ENCODE results near the gene SPAG4.

SPAG4 gene

GRCh38 chr20:35660122-35660937 lies 44.7 kb downstream of the SPAG4 start:
- DNase-seq: no peak

- no peak for DNase-seq
These were observed 45.4 kb downstream of the SPAG4 start for GRCh38 chr20:35661053-35661452.

DNA sequence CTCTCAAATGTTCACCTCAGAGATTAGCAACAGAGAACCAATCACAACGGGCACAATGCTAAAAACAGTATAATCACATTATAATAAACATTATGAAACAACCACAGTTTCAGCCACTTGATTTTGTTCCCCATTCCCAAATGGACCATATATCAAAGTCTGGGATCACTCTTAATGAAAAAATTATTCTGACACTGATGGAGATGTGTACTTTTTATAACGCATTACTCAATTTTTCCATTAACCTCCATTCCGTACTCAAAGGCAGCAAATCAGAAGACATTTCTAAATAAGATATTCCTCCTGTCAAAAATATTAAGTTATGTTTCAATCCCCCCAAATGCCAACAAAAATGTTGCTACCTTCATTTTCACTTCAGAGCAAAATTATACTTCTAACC lies 46.3 kb downstream of the SPAG4 start:
- DNase-seq: no peak

- no peak for DNase-seq
These were observed 46.9 kb downstream of the SPAG4 start for GRCh38 chr20:35662551-35662950.

GRCh38 chr20:35663516-35664465 lies 48.2 kb downstream of the SPAG4 start:
- DNase-seq: no peak

DNA sequence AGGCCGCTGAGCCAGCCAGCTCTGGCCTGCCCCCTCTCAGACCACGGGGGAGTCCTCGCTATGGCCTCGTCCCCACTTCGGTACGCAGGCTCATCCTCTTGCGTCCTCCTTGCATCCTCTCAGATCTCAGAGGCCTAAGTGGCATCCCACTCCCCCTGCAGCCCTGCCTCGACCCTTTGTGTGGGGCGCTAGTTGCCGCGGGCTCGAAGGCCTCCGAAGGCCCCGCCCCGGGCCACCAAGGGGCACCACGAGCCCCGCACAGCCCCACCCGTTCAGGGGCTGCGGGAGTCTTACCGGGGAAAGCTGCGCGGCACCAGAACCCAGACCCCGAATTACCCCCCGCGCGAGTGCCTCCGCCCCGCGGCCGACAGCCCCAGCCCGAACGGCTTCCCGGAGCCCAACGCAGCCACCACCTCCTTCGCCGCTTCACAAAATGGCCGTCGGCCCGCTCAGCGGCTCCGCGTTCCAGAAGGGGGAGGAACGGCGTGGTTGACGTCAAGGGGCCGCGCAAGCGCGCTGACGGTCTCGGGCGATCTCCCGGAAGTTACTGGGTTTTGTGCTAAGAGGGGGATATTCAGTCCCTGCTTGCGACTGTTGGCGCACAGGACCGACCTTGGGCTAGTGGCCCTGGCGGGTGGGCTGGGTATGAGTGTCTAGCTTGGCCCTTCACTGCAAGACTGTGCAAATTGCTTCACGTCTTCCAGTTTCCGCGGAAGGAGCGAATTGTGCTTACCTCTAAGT lies 49.0 kb downstream of the SPAG4 start, which contains the start of the genes CPNE1 and RBM12:
CPNE1 (minus strand) TSS at position 435 of the 741 bp plus-strand sequence. CDS start 31,977 bp downstream, outside the sequence.
RBM12 (minus strand) TSS at position 435 of the 741 bp plus-strand sequence. CDS start 9,578 bp downstream, outside the sequence.
- DNase-seq: peak; percentile 82

DNA sequence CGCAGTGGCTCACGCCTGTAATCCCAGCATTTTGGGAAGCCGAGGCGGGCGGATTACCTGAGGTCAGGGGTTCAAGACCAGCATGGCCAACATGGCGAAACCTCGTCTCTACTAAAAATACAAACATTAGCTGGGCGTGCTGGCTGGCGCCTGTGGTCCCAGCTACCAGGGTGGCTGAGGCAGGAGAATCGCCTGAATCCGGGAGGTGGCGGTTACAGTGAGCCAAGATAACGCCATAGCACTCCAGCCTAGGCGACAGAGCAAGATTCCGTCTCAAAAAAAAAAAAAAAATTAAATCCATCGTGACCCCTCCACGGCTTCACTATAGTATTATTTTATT lies 50.3 kb downstream of the SPAG4 start:
- DNase-seq: no peak

DNA sequence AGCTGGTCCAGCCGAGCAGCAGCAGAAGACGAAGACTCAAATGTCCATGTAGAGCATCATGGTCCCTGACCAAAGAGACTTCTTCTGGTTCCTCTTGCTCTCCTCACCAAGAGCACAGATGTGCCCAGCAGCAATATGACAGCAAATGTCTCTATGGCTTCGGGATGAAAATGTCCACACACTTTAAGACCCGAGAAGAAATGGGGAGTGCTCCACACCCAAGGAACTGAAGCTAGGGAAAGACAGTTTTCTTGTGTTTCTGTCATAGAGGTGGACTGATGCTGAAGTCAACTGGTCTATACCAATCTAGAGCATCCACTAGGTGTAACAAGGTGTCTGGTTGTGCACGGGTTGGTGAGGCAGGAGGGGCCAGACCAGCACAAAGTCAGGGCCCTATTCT lies 53.6 kb downstream of the SPAG4 start:
- DNase-seq: no peak

DNA sequence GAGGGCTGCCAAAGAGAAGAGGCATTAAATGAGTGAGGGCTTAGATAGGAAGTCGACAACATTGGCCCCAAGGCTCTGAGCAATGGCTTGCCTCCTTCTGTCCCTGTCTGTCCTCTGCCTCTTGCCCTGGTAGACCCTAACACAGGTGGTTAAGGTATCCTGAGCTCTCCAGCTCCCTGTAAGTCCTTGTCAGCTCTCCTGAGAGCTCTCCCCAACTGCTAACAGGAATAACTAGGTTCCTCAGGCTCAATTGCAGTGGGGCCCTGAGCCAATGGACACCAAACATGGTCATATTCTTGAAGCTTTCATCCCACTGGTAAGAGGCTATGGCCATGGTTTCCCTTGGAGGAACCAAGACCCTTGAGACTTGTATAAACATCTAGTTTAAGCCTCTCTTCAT lies 54.1 kb downstream of the SPAG4 start:
- DNase-seq: no peak
